Measurements from ENCODE around the gene ARAP3.

Gene ARAP3

GRCh38 chr5:141705469-141705868 lies 23.4 kb upstream of the ARAP3 start:
- H4K8ac ChIP-seq (ENCODE audit: low read depth, low read length) = no peak overlapping the region
- no peak overlapping the region for H3K56ac ChIP-seq (ENCODE audit: low read length)
- DNase-seq = no peak
- no peaks in the 10 kb centered on the region for H3K79me1 ChIP-seq (ENCODE audit: low read length)
- no peak overlapping the region for H3K4me2 ChIP-seq (ENCODE audit: low read length)
- H2BK5ac ChIP-seq (ENCODE audit: low read length) = no peak overlapping the region
- H2BK15ac ChIP-seq (replicated peaks; ENCODE audit: low read depth) = no peak overlapping the region
- H3K36me3 ChIP-seq (ENCODE audit: control insufficient read depth, insufficient read depth, low read length) = no peaks in the 10 kb centered on the region
- H2BK120ac ChIP-seq (ENCODE audit: low read depth, low read length) = no peak overlapping the region
- no peak overlapping the region for H4K5ac ChIP-seq (ENCODE audit: low read length)
- no peak overlapping the region for H3K23ac ChIP-seq (ENCODE audit: low read length)
- no peak overlapping the region for H3K27ac ChIP-seq (ENCODE audit: low read depth, low read length)
- no CpG with 5 or more reads among the region's 1 CpG for WGBS (ENCODE audit: extremely low coverage, insufficient coverage, low lambda C conversion rate)
- no peak overlapping the region for H3K4me3 ChIP-seq (ENCODE audit: low read length)
- H3K4ac ChIP-seq (ENCODE audit: low read depth, low read length) = no peak overlapping the region
- H3K4me1 ChIP-seq (ENCODE audit: control insufficient read depth, low read depth, low read length) = peaks cover 5% of the 10 kb centered on the region
- no peak overlapping the region for H3K9ac ChIP-seq (ENCODE audit: low read length)
- H3K27me3 ChIP-seq (ENCODE audit: insufficient read depth, low read length, poor library complexity) = peaks cover 17% of the 10 kb centered on the region
- H2AK5ac ChIP-seq (ENCODE audit: low read length) = no peak overlapping the region
- no peaks in the 10 kb centered on the region for H3K79me2 ChIP-seq (ENCODE audit: control insufficient read depth, insufficient read depth, low read length)
- H3K18ac ChIP-seq (ENCODE audit: low read length) = no peak overlapping the region

- no CpG with 5 or more reads among the region's 1 CpG for WGBS (ENCODE audit: extremely low coverage, insufficient coverage, low lambda C conversion rate)
- no peak overlapping the region for H2AK5ac ChIP-seq (ENCODE audit: low read length)
- H3K18ac ChIP-seq (ENCODE audit: low read length) = no peak overlapping the region
- H3K23ac ChIP-seq (ENCODE audit: low read length) = no peak overlapping the region
- no peak overlapping the region for H3K4me3 ChIP-seq (ENCODE audit: low read length)
- H3K56ac ChIP-seq (ENCODE audit: low read length) = no peak overlapping the region
- peaks cover 5% of the 10 kb centered on the region for H3K4me1 ChIP-seq (ENCODE audit: control insufficient read depth, low read depth, low read length)
- H2BK120ac ChIP-seq (ENCODE audit: low read depth, low read length) = no peak overlapping the region
- H2BK15ac ChIP-seq (replicated peaks; ENCODE audit: low read depth) = no peak overlapping the region
- H3K79me2 ChIP-seq (ENCODE audit: control insufficient read depth, insufficient read depth, low read length) = no peaks in the 10 kb centered on the region
- H4K8ac ChIP-seq (ENCODE audit: low read depth, low read length) = no peak overlapping the region
- H4K5ac ChIP-seq (ENCODE audit: low read length) = no peak overlapping the region
- H3K9ac ChIP-seq (ENCODE audit: low read length) = no peak overlapping the region
- no peaks in the 10 kb centered on the region for H3K79me1 ChIP-seq (ENCODE audit: low read length)
- H3K4me2 ChIP-seq (ENCODE audit: low read length) = no peak overlapping the region
- no peak overlapping the region for H2BK5ac ChIP-seq (ENCODE audit: low read length)
- no peak for DNase-seq
- H3K27me3 ChIP-seq (ENCODE audit: insufficient read depth, low read length, poor library complexity) = peaks cover 17% of the 10 kb centered on the region
- H3K27ac ChIP-seq (ENCODE audit: low read depth, low read length) = no peak overlapping the region
- H3K36me3 ChIP-seq (ENCODE audit: control insufficient read depth, insufficient read depth, low read length) = no peaks in the 10 kb centered on the region
- H3K4ac ChIP-seq (ENCODE audit: low read depth, low read length) = no peak overlapping the region
Observed at GRCh38 chr5:141704782-141705297, 22.8 kb upstream of the ARAP3 start.

GRCh38 chr5:141703133-141703561 lies 21.1 kb upstream of the ARAP3 start:
- H2BK15ac ChIP-seq (replicated peaks; ENCODE audit: low read depth) = no peak overlapping the region
- WGBS (ENCODE audit: extremely low coverage, insufficient coverage, low lambda C conversion rate) = no CpG with 5 or more reads among the region's 16 CpGs
- peak overlapping the region; percentile 98 for H3K4me2 ChIP-seq (ENCODE audit: low read length)
- no peak overlapping the region for H2AK5ac ChIP-seq (ENCODE audit: low read length)
- no peak overlapping the region for H4K5ac ChIP-seq (ENCODE audit: low read length)
- no peak overlapping the region for H3K23ac ChIP-seq (ENCODE audit: low read length)
- no peak overlapping the region for H3K9ac ChIP-seq (ENCODE audit: low read length)
- H2BK120ac ChIP-seq (ENCODE audit: low read depth, low read length) = no peak overlapping the region
- H3K4ac ChIP-seq (ENCODE audit: low read depth, low read length) = no peak overlapping the region
- H3K18ac ChIP-seq (ENCODE audit: low read length) = no peak overlapping the region
- H3K79me1 ChIP-seq (ENCODE audit: low read length) = no peaks in the 10 kb centered on the region
- no peak overlapping the region for H2BK5ac ChIP-seq (ENCODE audit: low read length)
- peaks cover 17% of the 10 kb centered on the region for H3K27me3 ChIP-seq (ENCODE audit: insufficient read depth, low read length, poor library complexity)
- peaks cover 5% of the 10 kb centered on the region for H3K4me1 ChIP-seq (ENCODE audit: control insufficient read depth, low read depth, low read length)
- H3K4me3 ChIP-seq (ENCODE audit: low read length) = no peak overlapping the region
- no peak overlapping the region for H4K8ac ChIP-seq (ENCODE audit: low read depth, low read length)
- no peak overlapping the region for H3K27ac ChIP-seq (ENCODE audit: low read depth, low read length)
- no peaks in the 10 kb centered on the region for H3K79me2 ChIP-seq (ENCODE audit: control insufficient read depth, insufficient read depth, low read length)
- peak overlapping the region; percentile 81 for H3K56ac ChIP-seq (ENCODE audit: low read length)
- no peaks in the 10 kb centered on the region for H3K36me3 ChIP-seq (ENCODE audit: control insufficient read depth, insufficient read depth, low read length)
- no peak for DNase-seq

- Histone ChIP-seq H2BK120ac (ENCODE audit: low read depth, low read length) (no peak overlapping the region), H3K27ac (ENCODE audit: low read depth, low read length) (no peak overlapping the region), H3K9ac (ENCODE audit: low read length) (no peak overlapping the region), H3K36me3 (ENCODE audit: control insufficient read depth, insufficient read depth, low read length) (no peaks in the 10 kb centered on the region), H3K4me3 (ENCODE audit: low read length) (no peak overlapping the region), H3K23ac (ENCODE audit: low read length) (no peak overlapping the region), H3K79me1 (ENCODE audit: low read length) (no peaks in the 10 kb centered on the region), H3K56ac (ENCODE audit: low read length) (no peak overlapping the region), H2BK5ac (ENCODE audit: low read length) (no peak overlapping the region), H3K4me1 (ENCODE audit: control insufficient read depth, low read depth, low read length) (peaks cover 5% of the 10 kb centered on the region), H4K5ac (ENCODE audit: low read length) (no peak overlapping the region), H3K4ac (ENCODE audit: low read depth, low read length) (no peak overlapping the region), H3K27me3 (ENCODE audit: insufficient read depth, low read length, poor library complexity) (peaks cover 17% of the 10 kb centered on the region), H4K8ac (ENCODE audit: low read depth, low read length) (no peak overlapping the region), H2BK15ac (replicated peaks; ENCODE audit: low read depth) (no peak overlapping the region), H3K18ac (ENCODE audit: low read length) (no peak overlapping the region), H3K79me2 (ENCODE audit: control insufficient read depth, insufficient read depth, low read length) (no peaks in the 10 kb centered on the region), H3K4me2 (ENCODE audit: low read length) (no peak overlapping the region), H2AK5ac (ENCODE audit: low read length) (no peak overlapping the region)
- WGBS (ENCODE audit: extremely low coverage, insufficient coverage, low lambda C conversion rate) = no CpG with 5 or more reads among the region's 16 CpGs
- no peak for DNase-seq
Observed at GRCh38 chr5:141701360-141702119, 19.5 kb upstream of the ARAP3 start.

- no peak overlapping the region for H3K27ac ChIP-seq (ENCODE audit: low read depth, low read length)
- no peaks in the 10 kb centered on the region for H3K4me1 ChIP-seq (ENCODE audit: control insufficient read depth, low read depth, low read length)
Observed at GRCh38 chr5:141697586-141697985, 15.6 kb upstream of the ARAP3 start.

More at GRCh38 chr5:141697586-141697985, 15.6 kb upstream of the ARAP3 start:
- Histone ChIP-seq H2BK15ac (replicated peaks; ENCODE audit: low read depth) (no peak overlapping the region), H3K56ac (ENCODE audit: low read length) (no peak overlapping the region), H3K4me3 (ENCODE audit: low read length) (no peak overlapping the region), H2BK120ac (ENCODE audit: low read depth, low read length) (no peak overlapping the region), H4K8ac (ENCODE audit: low read depth, low read length) (no peak overlapping the region), H3K23ac (ENCODE audit: low read length) (no peak overlapping the region), H2BK5ac (ENCODE audit: low read length) (no peak overlapping the region), H3K79me2 (ENCODE audit: control insufficient read depth, insufficient read depth, low read length) (no peaks in the 10 kb centered on the region), H3K4me2 (ENCODE audit: low read length) (no peak overlapping the region), H3K27me3 (ENCODE audit: insufficient read depth, low read length, poor library complexity) (peaks cover 2% of the 10 kb centered on the region), H2AK5ac (ENCODE audit: low read length) (no peak overlapping the region), H3K4ac (ENCODE audit: low read depth, low read length) (no peak overlapping the region), H4K5ac (ENCODE audit: low read length) (no peak overlapping the region), H3K36me3 (ENCODE audit: control insufficient read depth, insufficient read depth, low read length) (no peaks in the 10 kb centered on the region), H3K79me1 (ENCODE audit: low read length) (no peaks in the 10 kb centered on the region), H3K18ac (ENCODE audit: low read length) (no peak overlapping the region), H3K9ac (ENCODE audit: low read length) (no peak overlapping the region)
- no CpG with 5 or more reads among the region's 3 CpGs for WGBS (ENCODE audit: extremely low coverage, insufficient coverage, low lambda C conversion rate)
- DNase-seq = no peak
